ENCODE results near the gene CHP1.
"Not testable (repeated sequence)": the region's sequence is repeated elsewhere in the genome, so short reads cannot be mapped to it uniquely, and the experiment has no call there.

CHP1 gene

GRCh38 chr15:41289953-41290352 is 58.9 kb downstream of the CHP1 start:
- 100% methylated on average over 1 of the region's 2 CpGs for WGBS
- H3K4me3 ChIP-seq (ENCODE audit: insufficient read depth in 1 of 2, low read depth in 1 of 2, low read length in 2 of 2): no peak overlapping the region

GRCh38 chr15:41291065-41291631 is 60.1 kb downstream of the CHP1 start:
- Histone ChIP-seq H4K91ac (ENCODE audit: low read length) (no peak overlapping the region), H4K8ac (ENCODE audit: low read length) (no peak overlapping the region), H2BK5ac (ENCODE audit: low read depth, low read length, poor library complexity, severe bottlenecking) (no peak overlapping the region), H2AFZ (ENCODE audit: low read depth, low read length) (no peak overlapping the region), H2AK5ac (ENCODE audit: low read length, severe bottlenecking) (no peak overlapping the region), H3K27me3 (ENCODE audit: control insufficient read depth in 1 of 2, insufficient read depth in 1 of 2, low read length in 2 of 2) (no peaks in the 10 kb centered on the region), H3K14ac (ENCODE audit: low read length in 2 of 2) (no peak overlapping the region), H3K27ac (ENCODE audit: low read length, poor library complexity, severe bottlenecking) (no peak overlapping the region), H3K36me3 (ENCODE audit: control insufficient read depth in 1 of 2, insufficient read depth in 2 of 2, low read depth in 1 of 2, low read length in 2 of 2) (peaks cover 41 to 90% of the 10 kb centered on the region in 2 experiments), H3K4me3 (ENCODE audit: insufficient read depth in 1 of 2, low read depth in 1 of 2, low read length in 2 of 2) (no peak overlapping the region), H3K9ac (ENCODE audit: low read length) (no peak overlapping the region), H3K23ac (ENCODE audit: low read length in 2 of 2) (no peak overlapping the region), H2BK120ac (ENCODE audit: low read depth, low read length) (no peak overlapping the region), H3K9me3 (ENCODE audit: control insufficient read depth, low read length) (no peaks in the 10 kb centered on the region), H3K4me2 (ENCODE audit: low read length, poor library complexity, severe bottlenecking) (no peak overlapping the region), H2BK15ac (ENCODE audit: low read depth, poor library complexity, severe bottlenecking) (no peak overlapping the region), H3K4me1 (ENCODE audit: control insufficient read depth, insufficient read depth, low read depth, low read length) (peaks cover 1% of the 10 kb centered on the region), H3K4ac (ENCODE audit: low read depth in 1 of 2, low read length in 2 of 2) (no peak overlapping the region), H2BK12ac (ENCODE audit: low read length in 2 of 2) (no peak overlapping the region), H3K79me1 (replicated peaks; ENCODE audit: low read length, poor library complexity, severe bottlenecking) (peaks cover 28% of the 10 kb centered on the region), H3K18ac (ENCODE audit: low read depth in 1 of 2, low read length in 2 of 2) (no peak overlapping the region)
- WGBS: 94% methylated on average over 5 of the region's 9 CpGs
- DNase-seq: no peak

More at GRCh38 chr15:41289953-41290352, 58.9 kb downstream of the CHP1 start:
- H3K4me2 ChIP-seq (ENCODE audit: low read length, poor library complexity, severe bottlenecking): no peak overlapping the region
- H2BK5ac ChIP-seq (ENCODE audit: low read depth, low read length, poor library complexity, severe bottlenecking): no peak overlapping the region
- H3K4ac ChIP-seq (ENCODE audit: low read depth in 1 of 2, low read length in 2 of 2): no peak overlapping the region
- no peak overlapping the region for H2AK5ac ChIP-seq (ENCODE audit: low read length, severe bottlenecking)
- H2BK120ac ChIP-seq (ENCODE audit: low read depth, low read length): no peak overlapping the region
- no peaks in the 10 kb centered on the region for H3K27me3 ChIP-seq (ENCODE audit: control insufficient read depth in 1 of 2, insufficient read depth in 1 of 2, low read length in 2 of 2)
- no peak overlapping the region for H2BK15ac ChIP-seq (ENCODE audit: low read depth, poor library complexity, severe bottlenecking)
- no peak overlapping the region for H3K9ac ChIP-seq (ENCODE audit: low read length)
- no peak overlapping the region for H3K14ac ChIP-seq (ENCODE audit: low read length in 2 of 2)
- no peak overlapping the region for H4K8ac ChIP-seq (ENCODE audit: low read length)
- H2BK12ac ChIP-seq (ENCODE audit: low read length in 2 of 2): no peak overlapping the region
- no peak overlapping the region for H2AFZ ChIP-seq (ENCODE audit: low read depth, low read length)
- no peak overlapping the region for H3K27ac ChIP-seq (ENCODE audit: low read length, poor library complexity, severe bottlenecking)
- H3K4me1 ChIP-seq (ENCODE audit: control insufficient read depth, insufficient read depth, low read depth, low read length): peaks cover 1% of the 10 kb centered on the region
- H4K91ac ChIP-seq (ENCODE audit: low read length): no peak overlapping the region
- H3K9me3 ChIP-seq (ENCODE audit: control insufficient read depth, low read length): no peaks in the 10 kb centered on the region
- no peak for DNase-seq
- no peak overlapping the region for H3K23ac ChIP-seq (ENCODE audit: low read length in 2 of 2)
- H3K36me3 ChIP-seq (ENCODE audit: control insufficient read depth in 1 of 2, insufficient read depth in 2 of 2, low read depth in 1 of 2, low read length in 2 of 2): peaks cover 36 to 88% of the 10 kb centered on the region in 2 experiments
- H3K18ac ChIP-seq (ENCODE audit: low read depth in 1 of 2, low read length in 2 of 2): no peak overlapping the region
- peaks cover 23% of the 10 kb centered on the region for H3K79me1 ChIP-seq (replicated peaks; ENCODE audit: low read length, poor library complexity, severe bottlenecking)

- no peak overlapping the region for H2BK5ac ChIP-seq (ENCODE audit: low read depth, low read length, poor library complexity, severe bottlenecking)
- no peak overlapping the region for H2BK120ac ChIP-seq (ENCODE audit: low read depth, low read length)
- no peak overlapping the region for H3K9ac ChIP-seq (ENCODE audit: low read length)
- H3K18ac ChIP-seq (ENCODE audit: low read depth in 1 of 2, low read length in 2 of 2): no peak overlapping the region
- no peak overlapping the region for H2AFZ ChIP-seq (ENCODE audit: low read depth, low read length)
- no CpG with 5 or more reads among the region's 1 CpG for WGBS
- no peak overlapping the region for H3K4me3 ChIP-seq (ENCODE audit: insufficient read depth in 1 of 2, low read depth in 1 of 2, low read length in 2 of 2)
- no peak overlapping the region for H2BK12ac ChIP-seq (ENCODE audit: low read length in 2 of 2)
- H3K4me1 ChIP-seq (ENCODE audit: control insufficient read depth, insufficient read depth, low read depth, low read length): peaks cover 1% of the 10 kb centered on the region
- no peak overlapping the region for H3K23ac ChIP-seq (ENCODE audit: low read length in 2 of 2)
- H2AK5ac ChIP-seq (ENCODE audit: low read length, severe bottlenecking): no peak overlapping the region
- H3K36me3 ChIP-seq (ENCODE audit: control insufficient read depth in 1 of 2, insufficient read depth in 2 of 2, low read depth in 1 of 2, low read length in 2 of 2): peaks cover 40 to 89% of the 10 kb centered on the region in 2 experiments
- no peaks in the 10 kb centered on the region for H3K27me3 ChIP-seq (ENCODE audit: control insufficient read depth in 1 of 2, insufficient read depth in 1 of 2, low read length in 2 of 2)
- H3K79me1 ChIP-seq (replicated peaks; ENCODE audit: low read length, poor library complexity, severe bottlenecking): peaks cover 32% of the 10 kb centered on the region
- H4K8ac ChIP-seq (ENCODE audit: low read length): no peak overlapping the region
- no peak for DNase-seq
- H2BK15ac ChIP-seq (ENCODE audit: low read depth, poor library complexity, severe bottlenecking): no peak overlapping the region
- no peak overlapping the region for H3K27ac ChIP-seq (ENCODE audit: low read length, poor library complexity, severe bottlenecking)
- no peak overlapping the region for H4K91ac ChIP-seq (ENCODE audit: low read length)
- no peak overlapping the region for H3K14ac ChIP-seq (ENCODE audit: low read length in 2 of 2)
- no peak overlapping the region for H3K4me2 ChIP-seq (ENCODE audit: low read length, poor library complexity, severe bottlenecking)
- H3K9me3 ChIP-seq (ENCODE audit: control insufficient read depth, low read length): no peaks in the 10 kb centered on the region
- H3K4ac ChIP-seq (ENCODE audit: low read depth in 1 of 2, low read length in 2 of 2): no peak overlapping the region
These were observed 61.5 kb downstream of the CHP1 start for GRCh38 chr15:41292521-41292920.

GRCh38 chr15:41301139-41301538 is 70.1 kb downstream of the CHP1 start:
- not testable (repeated sequence) for H2AFZ ChIP-seq (ENCODE audit: low read depth, low read length); H4K91ac ChIP-seq (ENCODE audit: low read length)

More at GRCh38 chr15:41301139-41301538, 70.1 kb downstream of the CHP1 start:
- H4K8ac ChIP-seq (ENCODE audit: low read length); H3K9ac ChIP-seq (ENCODE audit: low read length); H3K9me3 ChIP-seq (ENCODE audit: control insufficient read depth, low read length); H3K23ac ChIP-seq (ENCODE audit: low read length in 2 of 2); H3K4me2 ChIP-seq (ENCODE audit: low read length, poor library complexity, severe bottlenecking); H2BK12ac ChIP-seq (ENCODE audit: low read length in 2 of 2); H3K27me3 ChIP-seq (ENCODE audit: control insufficient read depth in 1 of 2, insufficient read depth in 1 of 2, low read length in 2 of 2); H3K14ac ChIP-seq (ENCODE audit: low read length in 2 of 2); H3K79me1 ChIP-seq (replicated peaks; ENCODE audit: low read length, poor library complexity, severe bottlenecking); H3K4me3 ChIP-seq (ENCODE audit: insufficient read depth in 1 of 2, low read depth in 1 of 2, low read length in 2 of 2); H3K4me1 ChIP-seq (ENCODE audit: control insufficient read depth, insufficient read depth, low read depth, low read length); DNase-seq; H3K27ac ChIP-seq (ENCODE audit: low read length, poor library complexity, severe bottlenecking); H2BK120ac ChIP-seq (ENCODE audit: low read depth, low read length); H2BK15ac ChIP-seq (ENCODE audit: low read depth, poor library complexity, severe bottlenecking); H2AK5ac ChIP-seq (ENCODE audit: low read length, severe bottlenecking); H3K4ac ChIP-seq (ENCODE audit: low read depth in 1 of 2, low read length in 2 of 2); H2BK5ac ChIP-seq (ENCODE audit: low read depth, low read length, poor library complexity, severe bottlenecking); H3K18ac ChIP-seq (ENCODE audit: low read depth in 1 of 2, low read length in 2 of 2): not testable (repeated sequence)
- peaks cover 16 to 65% of the 10 kb centered on the region in 2 experiments for H3K36me3 ChIP-seq (ENCODE audit: control insufficient read depth in 1 of 2, insufficient read depth in 2 of 2, low read depth in 1 of 2, low read length in 2 of 2)
- 100% methylated on average over 1 of the region's 2 CpGs for WGBS
